SK-N-MC (cell line): Measurements from ENCODE around the gene PMAIP1.

Experiments used
- DNase-seq: peaks from one replicate; pipeline ENCODE4 v3.0.0-alpha.2; 2011; ENCODE audit warnings: low read depth, low spot score
- H3K27ac ChIP-seq: fragments of 200-600 bp; sonication (generic); 2 replicates; pipeline ENCODE4 v1.5.1; 2016; ENCODE audit warnings: mixed run types
- H3K36me3 ChIP-seq: fragments of 200-600 bp; sonication (generic); 2 replicates; pipeline ENCODE4 v1.6.1; 2017; ENCODE audit warnings: antibody characterized with exemption, low read length, mixed read lengths; ENCODE audit not compliant: insufficient read depth
- H3K4me3 ChIP-seq: fragments of 200-600 bp; sonication (generic); 2 replicates; pipeline ENCODE4 v1.5.1; 2016
- H3K9ac ChIP-seq: fragments of 200-600 bp; sonication (generic); 2 replicates; pipeline ENCODE4 v1.8.0; 2017; ENCODE audit warnings: mixed run types, mixed read lengths; ENCODE audit not compliant: insufficient read length
- H3K9me3 ChIP-seq: fragments of 200-600 bp; sonication (generic); 2 replicates; pipeline ENCODE4 v1.6.1; 2017; ENCODE audit warnings: low read depth, mild to moderate bottlenecking, antibody characterized with exemption, low read length, moderate library complexity, mixed read lengths
- EZH2 ChIP-seq: fragments of 200-600 bp; sonication (generic); IDR thresholded peaks from one replicate; pipeline ENCODE4 v1.6.1; 2017; ENCODE audit warnings: antibody characterized with exemption
- FOXP2 ChIP-seq: optimal IDR thresholded peaks from 2 replicates; pipeline ENCODE3; 2011; ENCODE audit warnings: mild to moderate bottlenecking, moderate library complexity; ENCODE audit not compliant: insufficient read depth; ENCODE audit errors: extremely low read length, control extremely low read depth
- POLR2AphosphoS5 ChIP-seq: IDR thresholded peaks from 2 replicates; pipeline ENCODE4 v1.6.1; 2012; ENCODE audit warnings: mild to moderate bottlenecking, low read depth, low read length, borderline replicate concordance

The PMAIP1 gene

DNA sequence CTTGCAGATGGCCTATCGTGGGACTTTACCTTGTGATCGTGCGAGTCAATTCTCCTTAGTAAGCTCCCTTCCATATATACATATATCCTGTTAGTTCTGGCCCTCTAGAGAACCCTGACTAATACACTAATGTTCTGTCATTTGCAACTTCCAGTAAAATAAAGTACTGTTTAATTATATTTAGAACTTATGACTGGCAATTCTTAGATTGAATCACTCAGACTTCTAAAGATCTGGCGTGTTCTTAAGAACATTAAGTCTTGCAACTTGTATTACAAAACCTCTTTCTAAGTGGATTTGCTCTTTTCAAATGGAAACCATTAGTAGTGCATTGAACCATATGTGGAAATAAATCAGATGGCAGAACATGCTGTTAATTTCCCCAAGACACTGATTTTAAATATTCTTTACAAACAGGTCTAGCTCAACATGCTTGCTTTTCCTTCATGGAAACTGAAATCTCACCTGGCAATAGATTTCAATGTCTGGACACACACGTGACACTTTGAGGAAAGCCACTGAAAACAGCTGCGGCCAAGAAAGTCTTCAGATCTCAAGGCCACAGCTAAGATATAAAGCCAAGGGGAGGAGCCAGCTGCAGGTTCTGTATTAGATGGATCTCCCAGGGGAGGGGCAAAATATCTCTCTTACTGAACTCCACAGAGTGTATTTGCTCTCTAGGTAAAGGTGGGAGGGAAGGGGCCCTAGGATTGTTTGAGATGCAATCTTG lies 50.6 kb downstream of the PMAIP1 start:
- H3K9me3 ChIP-seq = no peaks in the 10 kb centered on the region
- no peak overlapping the region for H3K9ac ChIP-seq
- H3K36me3 ChIP-seq = no peaks in the 10 kb centered on the region
- no peak overlapping the region for H3K27ac ChIP-seq
- no peak overlapping the region for H3K4me3 ChIP-seq
- DNase-seq = no peak
- TF ChIP-seq EZH2 = no peak
- no peak for TF ChIP-seq POLR2AphosphoS5
- TF ChIP-seq FOXP2 = no peak

DNA sequence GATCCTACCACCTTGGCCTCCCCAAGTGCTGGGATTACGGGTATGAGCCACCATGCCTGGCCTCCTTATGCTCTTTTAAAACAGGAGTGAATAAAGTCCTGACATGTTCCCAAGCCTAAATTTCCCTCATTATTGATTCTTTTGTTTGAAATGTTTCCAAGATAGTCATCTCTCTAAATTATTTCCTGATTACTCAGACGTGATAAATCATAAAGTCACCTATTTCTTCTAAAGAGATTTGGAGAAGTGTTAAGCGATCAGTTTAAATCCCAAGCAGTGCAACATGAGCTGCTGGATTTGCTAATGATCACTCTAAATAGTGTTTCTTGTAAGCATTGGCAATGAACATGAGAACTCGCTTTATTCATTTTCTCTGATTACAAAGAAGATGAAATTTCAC lies 51.8 kb downstream of the PMAIP1 start:
- no peaks in the 10 kb centered on the region for H3K36me3 ChIP-seq
- H3K9ac ChIP-seq = no peak overlapping the region
- H3K27ac ChIP-seq = no peak overlapping the region
- TF ChIP-seq EZH2 = no peak
- no peak for TF ChIP-seq POLR2AphosphoS5
- TF ChIP-seq FOXP2 = no peak
- DNase-seq = no peak
- H3K9me3 ChIP-seq = no peaks in the 10 kb centered on the region
- H3K4me3 ChIP-seq = no peak overlapping the region

DNA sequence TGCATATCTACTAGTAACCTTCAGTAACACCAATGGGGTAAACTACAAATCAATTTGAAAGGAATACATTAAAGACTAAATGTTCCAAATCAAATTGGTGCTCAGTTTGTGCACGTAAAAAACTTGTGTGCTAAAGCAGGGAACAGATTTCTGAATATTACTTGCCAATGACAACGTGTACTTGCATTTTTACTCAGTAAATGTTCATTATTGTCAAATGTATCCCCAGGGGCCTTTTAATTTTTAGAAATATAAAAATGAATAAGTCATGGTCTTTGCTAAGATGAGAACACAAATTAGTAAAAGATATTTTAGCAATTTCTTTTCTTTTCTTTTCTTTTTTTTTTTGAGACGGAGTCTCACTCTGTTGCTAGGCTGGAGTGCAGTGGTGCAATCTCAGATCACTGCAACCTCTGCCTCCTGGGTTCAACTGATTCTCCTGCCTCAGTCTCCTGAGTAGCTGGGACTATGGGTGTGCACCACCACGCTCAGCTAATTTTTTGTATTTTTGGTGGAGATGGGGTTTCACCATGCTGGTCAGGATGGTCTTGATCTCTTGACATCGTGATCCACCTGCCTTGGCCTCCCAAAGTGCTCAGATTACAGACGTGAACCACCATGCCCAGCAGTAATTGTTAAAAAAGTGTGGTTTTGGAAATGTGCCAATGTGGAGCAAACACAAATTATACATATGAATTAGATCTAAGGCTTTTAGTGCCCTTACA lies 52.6 kb downstream of the PMAIP1 start:
- no peak overlapping the region for H3K4me3 ChIP-seq
- no peak overlapping the region for H3K9ac ChIP-seq
- H3K9me3 ChIP-seq = no peaks in the 10 kb centered on the region
- TF ChIP-seq FOXP2 = no peak
- no peak for TF ChIP-seq EZH2
- no peak for TF ChIP-seq POLR2AphosphoS5
- no peak overlapping the region for H3K27ac ChIP-seq
- DNase-seq = no peak
- H3K36me3 ChIP-seq = no peaks in the 10 kb centered on the region
